ENCODE data around the gene SMIM32. TPM values are rescaled to one million over a fixed set of nuclear protein-coding genes. Genes with fewer than 3 reads are reported as not detected.

Gene SMIM32
- total RNA-seq = not detected in 2 replicates

DNA sequence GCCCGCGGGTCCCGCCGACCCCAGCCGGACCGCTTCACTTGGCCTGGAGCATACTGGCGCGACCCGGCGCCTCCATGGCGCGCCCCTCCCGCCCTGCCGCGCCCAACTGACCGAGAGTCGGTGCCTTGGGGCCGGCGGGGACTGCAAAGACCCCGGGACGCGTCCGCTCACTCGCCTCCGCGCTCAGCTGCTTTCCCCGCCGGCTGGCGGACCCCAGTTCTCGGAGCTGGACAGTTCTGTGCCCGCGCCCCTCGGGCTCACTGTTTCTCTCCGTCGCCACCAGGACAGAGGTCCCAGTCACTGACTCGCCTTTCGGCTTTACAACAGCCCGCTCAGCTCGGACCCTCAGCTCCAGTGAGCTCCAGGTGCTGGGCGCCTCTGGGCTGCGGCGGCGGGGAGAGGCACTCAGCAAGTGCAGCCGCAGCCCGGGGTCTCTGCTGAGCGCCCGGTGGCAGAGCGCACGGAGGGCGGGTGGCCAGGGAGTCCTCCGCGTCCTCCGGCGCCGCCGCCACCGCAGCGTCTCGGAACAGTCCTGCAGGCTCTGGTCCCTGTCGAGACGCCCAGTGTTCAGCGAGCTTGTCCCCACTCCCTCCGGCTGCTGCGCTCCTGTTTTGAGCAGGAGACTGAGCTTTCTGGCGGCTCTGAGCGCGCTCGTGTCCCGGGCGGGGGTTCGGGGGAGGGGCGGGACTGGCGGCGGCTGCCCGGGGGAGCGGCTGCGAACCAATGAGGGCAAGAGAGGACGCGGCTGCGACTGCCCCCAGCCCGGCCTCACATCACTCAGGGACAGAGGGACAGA, at the start of gene SMIM32:
Gene SMIM32, minus strand, starts transcription at position 637 of the 796 bp plus-strand sequence. CDS start 638 bp downstream, outside the sequence.

Other genes starting within 250 kb of the SMIM32 start
- not detected in 2 replicates for gene LECT2, start 238.2 kb downstream of the SMIM32 start, total RNA-seq
- gene TGFBI, start 164.2 kb downstream of the SMIM32 start, total RNA-seq = 957 and 1,161 TPM in 2 replicates
- 32.6 and 41.2 TPM in 2 replicates for gene SMAD5, start 60.3 kb downstream of the SMIM32 start, total RNA-seq
- gene TRPC7, start 172.4 kb upstream of the SMIM32 start, total RNA-seq = not detected in 2 replicates

Measured in cardiac atrium fibroblast (primary cell).